Hematopoietic multipotent progenitor cell (in vitro differentiated cells): ENCODE measurements around the gene WNT2. TPM values are rescaled to one million over a fixed set of nuclear protein-coding genes. Genes with fewer than 3 reads are reported as not detected.
"Not testable (repeated sequence)": the region's sequence is repeated elsewhere in the genome, so short reads cannot be mapped to it uniquely, and the experiment has no call there.

Source experiments
- DNase-seq, 3 donors: peaks; one replicate each; pipeline ENCODE4 v3.0.0-alpha.2; 2011 to 2015; ENCODE audit warnings: low read depth in 2 of 3, low spot score in 2 of 3
- total RNA-seq: library from RNA; depleted of rRNA; stranded (reverse); fragments of >200 nt; gene quantifications from one replicate; pipeline ENCODE4 v1.2.3, GENCODE V29; 2012

The WNT2 gene
- total RNA-seq, 1 donor = not detected

- no peak for DNase-seq
Measured at GRCh38 chr7:117270371-117270770, 52.5 kb downstream of the WNT2 start.

DNA sequence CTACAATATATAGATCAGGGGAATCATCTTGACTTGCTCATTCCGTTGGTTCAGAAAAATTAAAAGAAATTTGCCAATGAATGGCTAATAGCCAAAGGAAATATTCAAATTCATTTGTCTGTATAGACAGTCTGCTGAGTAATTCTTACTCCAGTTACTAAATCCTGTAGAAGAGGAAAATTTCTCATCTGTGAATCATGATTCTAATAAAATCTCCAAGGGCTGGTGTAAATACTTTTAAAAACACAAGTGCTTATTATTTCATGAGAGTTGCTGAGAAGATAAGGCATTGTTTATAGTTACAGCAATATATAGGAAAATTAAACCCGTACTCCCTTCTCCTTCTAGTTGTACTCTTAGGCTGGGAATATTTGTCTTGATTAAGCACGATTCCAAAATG is 53.0 kb downstream of the WNT2 start:
- no peak for DNase-seq

DNA sequence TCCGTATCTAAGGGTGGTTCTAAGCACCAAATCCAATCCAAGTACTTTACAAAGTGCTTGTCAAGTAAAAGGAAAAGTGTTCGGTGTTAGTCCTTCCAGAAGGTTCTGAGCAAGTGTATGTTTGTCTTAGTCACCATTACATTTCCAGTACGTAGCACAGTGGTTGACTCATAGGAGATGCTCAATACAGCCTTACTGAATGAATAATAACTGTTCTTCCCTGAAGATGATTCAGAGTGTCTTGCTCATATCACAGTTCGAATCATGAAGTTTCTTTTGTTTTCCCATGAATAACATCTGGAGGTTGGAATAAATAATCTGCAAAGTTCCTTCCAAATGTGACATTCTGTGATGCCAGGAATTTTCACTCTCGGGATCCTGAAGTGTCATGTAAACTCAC is 53.4 kb downstream of the WNT2 start:
- DNase-seq = no peak

GRCh38 chr7:117264716-117265115 is 58.1 kb downstream of the WNT2 start:
- no peak for DNase-seq

- DNase-seq = no peak
Measured at GRCh38 chr7:117262546-117262945, 60.3 kb downstream of the WNT2 start.

GRCh38 chr7:117259615-117260014 is 63.2 kb downstream of the WNT2 start:
- no peak for DNase-seq

DNA sequence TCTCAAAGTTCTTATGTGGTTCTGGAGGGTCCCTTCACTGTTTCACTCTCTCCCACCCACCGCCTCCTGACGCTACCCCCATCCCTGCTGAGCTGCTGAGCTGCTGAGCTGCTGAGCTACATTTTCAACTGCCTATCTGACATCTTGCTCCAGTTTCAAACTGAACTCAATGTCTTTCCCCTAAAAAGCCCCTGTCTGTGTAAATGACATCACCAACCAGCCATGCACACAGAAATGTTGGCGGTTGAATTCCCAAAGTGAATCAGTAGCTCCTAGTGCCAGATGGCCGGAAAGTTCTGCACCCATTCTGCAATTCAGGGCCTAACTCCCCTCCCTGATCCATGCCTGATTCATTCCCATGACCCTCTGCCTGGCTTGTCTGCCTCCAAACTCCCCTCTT is 71.2 kb downstream of the WNT2 start:
- DNase-seq = no peak

DNA sequence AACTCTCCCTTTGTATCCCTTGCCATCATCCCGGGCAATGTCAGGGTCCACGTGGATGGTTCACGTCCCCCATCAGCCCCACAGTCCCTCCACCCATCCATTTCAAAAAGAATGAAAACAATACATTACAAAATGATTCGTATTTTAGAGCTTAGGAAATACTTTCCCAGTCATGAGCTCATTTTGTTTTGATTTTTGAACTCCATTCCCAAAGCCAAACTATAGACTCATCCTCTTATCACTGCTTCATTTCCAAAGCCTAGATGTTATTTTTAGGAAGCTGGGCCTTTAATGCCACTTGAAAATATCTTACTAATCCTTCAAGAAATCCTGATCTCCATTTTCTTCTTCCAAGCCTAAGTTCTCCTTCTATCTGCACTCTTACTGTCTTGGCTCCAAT is 72.1 kb downstream of the WNT2 start:
- DNase-seq = no peak

GRCh38 chr7:117250245-117250644 is 72.6 kb downstream of the WNT2 start:
- no peak for DNase-seq

- DNase-seq = no peak
Measured at GRCh38 chr7:117249696-117250095, 73.2 kb downstream of the WNT2 start.

GRCh38 chr7:117248829-117249228 is 74.0 kb downstream of the WNT2 start:
- no peak for DNase-seq

- no peak for DNase-seq
Measured at GRCh38 chr7:117247809-117248208, 75.0 kb downstream of the WNT2 start.

DNA sequence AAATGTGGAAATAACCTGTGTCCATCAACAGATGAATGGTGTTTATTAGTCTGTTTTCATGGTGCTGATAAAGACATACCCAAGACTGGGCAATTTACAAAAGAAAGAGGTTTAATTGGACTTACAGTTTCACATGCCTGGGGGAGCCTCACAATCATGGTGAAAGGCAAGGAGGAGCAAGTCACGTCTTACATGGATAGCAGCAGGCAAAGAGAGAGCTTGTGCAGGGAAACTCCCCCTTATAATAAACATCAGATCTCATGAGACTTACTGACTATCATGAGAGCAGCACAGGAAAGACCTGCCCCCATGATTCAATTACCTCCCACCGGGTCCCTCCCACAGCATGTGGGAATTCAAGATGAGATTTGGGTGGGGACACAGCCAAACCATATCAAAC is 77.2 kb downstream of the WNT2 start:
- not testable (repeated sequence) for DNase-seq

DNA sequence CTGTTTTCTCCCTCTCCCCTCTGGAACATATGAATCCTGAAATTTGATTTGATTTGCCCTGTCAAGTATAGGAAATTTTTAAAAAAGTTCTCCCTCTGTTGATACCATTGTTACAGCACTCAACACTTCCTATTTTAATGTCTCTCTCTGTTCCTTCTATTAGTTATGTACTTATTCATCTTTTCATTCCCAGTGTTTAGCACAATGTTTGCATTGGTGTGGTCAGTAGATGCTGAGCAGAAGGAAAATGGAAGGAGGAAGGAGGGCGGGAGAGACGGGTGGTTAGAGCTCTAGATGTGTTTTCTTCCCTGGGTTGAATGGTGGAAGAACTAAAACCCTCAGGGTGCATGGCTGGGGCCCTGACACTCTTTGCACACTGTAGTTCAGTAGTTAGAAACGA is 79.5 kb downstream of the WNT2 start:
- DNase-seq = no peak

DNA sequence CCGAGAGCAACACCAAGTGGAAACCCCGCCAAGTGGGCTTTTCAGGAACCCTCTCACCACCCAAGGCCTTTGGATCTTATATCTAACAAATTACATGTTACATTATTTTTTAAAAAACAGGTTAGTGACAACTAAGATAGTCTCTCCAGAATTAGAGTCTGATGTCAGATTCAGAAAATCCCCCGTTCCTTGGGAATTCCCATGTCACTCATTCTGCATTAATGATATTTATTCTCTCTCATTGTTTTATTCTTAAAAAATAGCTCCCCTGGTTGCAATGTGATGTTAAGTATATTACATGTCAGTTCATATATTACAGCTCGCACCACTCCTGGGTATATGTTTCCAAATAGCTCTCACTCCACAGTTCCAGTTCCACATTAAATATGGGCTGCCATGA is 81.8 kb downstream of the WNT2 start:
- DNase-seq = no peak

GRCh38 chr7:117238937-117239336 is 83.9 kb downstream of the WNT2 start:
- no peak for DNase-seq

DNA sequence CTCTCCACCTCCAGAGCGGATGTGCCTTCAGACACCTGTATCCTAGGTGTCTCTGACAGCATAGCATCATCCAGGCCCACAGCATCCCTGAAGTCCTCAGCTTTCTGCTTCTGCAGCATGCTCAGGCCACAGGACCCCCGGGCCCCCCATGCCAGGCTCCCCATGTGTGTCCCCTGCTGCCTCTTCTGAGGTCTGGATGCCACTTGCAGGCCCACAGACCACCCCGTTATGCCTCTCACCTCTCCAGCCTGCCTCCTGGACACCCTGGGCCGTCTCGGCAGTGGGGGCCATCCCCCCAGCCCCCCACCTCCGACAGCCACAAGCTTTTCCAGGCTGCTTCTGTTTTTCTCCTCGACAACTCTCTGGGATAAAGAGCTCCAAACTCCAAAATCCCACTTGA is 84.4 kb downstream of the WNT2 start:
- no peak for DNase-seq

GRCh38 chr7:117237646-117238045 is 85.2 kb downstream of the WNT2 start:
- no peak for DNase-seq

GRCh38 chr7:117231047-117231359 is 91.9 kb downstream of the WNT2 start:
- no peak for DNase-seq

- DNase-seq = no peak
Measured at GRCh38 chr7:117230276-117231046, 92.4 kb downstream of the WNT2 start.

DNA sequence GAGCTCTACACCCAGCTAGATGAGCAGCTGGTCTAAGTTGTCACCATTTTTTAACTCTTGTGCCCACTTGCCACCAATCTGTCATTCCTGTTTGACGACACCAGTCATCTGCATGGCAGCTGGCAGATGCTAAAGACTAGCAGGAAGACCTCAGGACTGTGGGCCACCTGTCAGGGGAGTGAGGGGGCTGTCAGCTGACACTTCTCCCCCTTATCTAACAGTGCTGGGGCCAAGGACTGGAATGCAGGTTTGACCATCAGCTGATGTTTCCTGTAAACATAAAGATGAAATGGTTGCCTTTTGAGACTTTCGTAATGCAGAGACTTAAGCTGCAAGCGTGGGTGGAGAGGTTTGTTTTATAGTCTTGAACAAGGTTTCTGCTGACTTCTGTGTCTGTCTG is 93.5 kb downstream of the WNT2 start:
- no peak for DNase-seq

GRCh38 chr7:117227091-117227490 is 95.8 kb downstream of the WNT2 start:
- no peak for DNase-seq

DNA sequence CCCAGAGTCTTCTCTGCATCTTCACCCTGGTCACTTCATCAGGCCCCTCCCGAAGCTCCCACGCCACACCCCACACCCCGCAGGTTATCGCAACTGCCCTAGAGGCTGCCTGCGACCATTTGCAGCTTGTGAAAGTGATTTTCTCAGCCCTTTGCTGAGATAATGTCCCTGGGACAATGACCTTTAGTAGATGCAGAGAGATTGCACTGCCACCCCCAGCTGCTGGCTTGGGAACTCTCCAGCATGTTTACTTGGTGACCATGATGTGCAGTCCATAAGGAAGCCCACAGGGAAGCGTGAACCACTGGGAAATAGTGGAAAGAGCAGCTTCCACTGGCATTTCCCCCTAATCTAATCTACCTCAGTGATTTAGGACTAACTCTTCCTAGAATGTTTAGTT is 97.3 kb downstream of the WNT2 start:
- DNase-seq = no peak
